ENCODE measurements around the gene FGF14. TPM values are rescaled to one million over a fixed set of nuclear protein-coding genes. Genes with fewer than 3 reads are reported as not detected.

The FGF14 gene
- polyA plus RNA-seq, 1 of the 3 experiments (the other 2 are of a cell fraction), result 0.20 TPM

GRCh38 chr13:102395174-102395573 lies 6.7 kb downstream of the FGF14 start (continued):
- no peak for TF ChIP-seq MAX (IDR thresholded peaks at IDR 0.05; ENCODE audit: low read depth)
- no peak for TF ChIP-seq SIN3A (IDR thresholded peaks at IDR 0.05; ENCODE audit: borderline replicate concordance, low read depth, low read length)
- TF ChIP-seq USF2 (IDR thresholded peaks at IDR 0.05; ENCODE audit: borderline replicate concordance, low read depth, low read length), result no peak
- TF ChIP-seq, protein P1, sequence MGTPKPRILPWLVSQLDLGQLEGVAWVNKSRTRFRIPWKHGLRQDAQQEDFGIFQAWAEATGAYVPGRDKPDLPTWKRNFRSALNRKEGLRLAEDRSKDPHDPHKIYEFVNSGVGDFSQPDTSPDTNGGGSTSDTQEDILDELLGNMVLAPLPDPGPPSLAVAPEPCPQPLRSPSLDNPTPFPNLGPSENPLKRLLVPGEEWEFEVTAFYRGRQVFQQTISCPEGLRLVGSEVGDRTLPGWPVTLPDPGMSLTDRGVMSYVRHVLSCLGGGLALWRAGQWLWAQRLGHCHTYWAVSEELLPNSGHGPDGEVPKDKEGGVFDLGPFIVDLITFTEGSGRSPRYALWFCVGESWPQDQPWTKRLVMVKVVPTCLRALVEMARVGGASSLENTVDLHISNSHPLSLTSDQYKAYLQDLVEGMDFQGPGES (IDR thresholded peaks at IDR 0.05; ENCODE audit: low read depth, low read length), result no peak
- no peak for TF ChIP-seq RCOR1 (IDR thresholded peaks at IDR 0.05; ENCODE audit: low read length)
- TF ChIP-seq TCF12 (IDR thresholded peaks at IDR 0.05), result no peak

DNA sequence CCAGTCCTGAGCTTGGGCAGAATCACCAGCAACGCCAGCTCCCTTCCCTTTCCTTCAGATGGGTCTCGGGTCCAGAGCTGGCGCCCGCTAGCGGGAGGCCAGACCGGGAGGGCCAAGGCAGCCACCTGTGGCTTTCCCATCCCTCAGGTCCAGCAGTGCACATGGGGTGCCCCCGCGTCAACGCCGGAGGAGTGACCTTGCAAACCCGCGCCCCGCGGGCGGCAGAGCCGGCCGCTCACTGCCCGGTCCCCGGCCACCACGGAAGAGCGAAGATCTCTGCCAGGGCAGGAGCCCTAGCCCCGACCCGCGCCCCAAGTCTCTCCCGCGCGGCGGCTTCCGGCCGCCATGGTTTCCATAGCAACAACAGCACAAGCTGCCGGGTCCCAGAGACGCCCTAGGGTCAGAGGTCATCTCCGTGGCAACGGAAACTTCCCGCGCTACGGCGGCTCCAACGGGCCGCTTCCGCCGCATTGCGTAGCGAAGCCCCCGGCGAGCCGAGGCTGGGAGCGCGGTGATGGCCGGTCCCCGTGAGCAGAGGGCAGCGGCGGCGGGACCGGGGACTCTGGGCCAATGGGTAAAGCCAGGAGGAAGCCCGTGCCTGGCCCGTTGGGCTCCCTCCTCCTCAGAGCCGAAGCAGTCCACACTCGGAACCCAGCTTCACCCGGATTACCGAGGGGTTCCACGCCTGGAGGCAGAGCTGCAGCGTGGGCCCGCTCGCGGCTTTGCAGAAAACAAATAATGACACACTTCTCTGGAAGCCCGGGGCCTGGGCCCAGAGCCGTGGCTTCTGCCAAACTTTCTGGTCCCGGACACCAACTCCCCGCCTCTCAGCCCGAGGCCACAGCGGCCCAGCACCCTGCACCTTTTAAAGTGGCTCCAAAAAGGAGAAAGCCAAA lies 7.4 kb downstream of the FGF14 start:
- Histone ChIP-seq H3K27ac (ENCODE audit: low read depth in 2 of 2, low read length in 1 of 2) (peak overlapping the region; percentile 25 to 96; a peak in 3 of 4 replicates), H3K36me3 (replicated peaks in 1 of 2; ENCODE audit: control insufficient read depth in 1 of 2, insufficient read depth in 2 of 2, low read length in 1 of 2) (peaks cover 0 to 8% of the 10 kb centered on the region in 2 experiments), H3K79me2 (ENCODE audit: insufficient read depth) (no peaks in the 10 kb centered on the region), H3K4me3 (ENCODE audit: low read depth in 2 of 2, low read length in 1 of 2) (peak overlapping the region; percentile 75 to 86), H3K9ac (peak overlapping the region; percentile 69), H3K9me2 (no peaks in the 10 kb centered on the region), H3F3A (replicated peaks; ENCODE audit: insufficient read depth) (no peaks in the 10 kb centered on the region), H3K4me1 (ENCODE audit: control insufficient read depth in 1 of 2, insufficient read depth in 2 of 2, low read depth in 1 of 2, low read length in 1 of 2) (peaks cover 0 to 41% of the 10 kb centered on the region in 2 experiments; a peak in 2 of 4 replicates), H2AFZ (ENCODE audit: low read depth) (peak overlapping the region; percentile 97), H3K27me3 (ENCODE audit: insufficient read depth) (no peaks in the 10 kb centered on the region), H3K9me3 (no peaks in the 10 kb centered on the region), H4K20me1 (ENCODE audit: insufficient read depth) (no peaks in the 10 kb centered on the region), H3K4me2 (peak overlapping the region; percentile 84)
- ChIA-PET POLR2A (interaction anchor here (0.6 to 3.2 kb wide), 18 partner anchors 18 to 249 kb away, joined by 3 to 27 read pairs (median 3); no protein-coding TSS in a partner anchor), CTCF (interaction anchor here (0.6 to 3.8 kb wide), 46 partner anchors 8 to 477 kb away, joined by 3 to 22 read pairs (median 3); no protein-coding TSS in a partner anchor)
- WGBS (ENCODE audit: low lambda C conversion rate), result 4% methylated on average over 15 of the region's 72 CpGs
- DNase-seq, result peak; percentile 95
- no peak for TF ChIP-seq ZBTB33 (IDR thresholded peaks at IDR 0.05; ENCODE audit: borderline replicate concordance, low read depth)
- TF ChIP-seq SMC3 (IDR thresholded peaks at IDR 0.05; ENCODE audit: low read depth, low read length), result peak; percentile 52
- no peak for TF ChIP-seq PBX3 (IDR thresholded peaks at IDR 0.05)
- no peak for TF ChIP-seq FOXJ3 (CRISPR knock-in tag; IDR thresholded peaks at IDR 0.05)
- no peak for TF ChIP-seq MEF2A (IDR thresholded peaks at IDR 0.05; ENCODE audit: borderline replicate concordance, low read depth)
- peak; percentile 66 for TF ChIP-seq POLR2AphosphoS5 (IDR thresholded peaks at IDR 0.05; ENCODE audit: low read depth, low read length)
- peak; percentile 11; the same call in 1 of the 2 replicates for TF ChIP-seq TAF1 (IDR thresholded peaks at IDR 0.05; ENCODE audit: borderline replicate concordance, low read depth, low read length)
- no peak for TF ChIP-seq EZH2phosphoT487 (IDR thresholded peaks at IDR 0.05; ENCODE audit: borderline replicate concordance, low read depth)
- no peak; the same call in 1 of the 2 replicates for TF ChIP-seq RCOR1 (IDR thresholded peaks at IDR 0.05; ENCODE audit: low read length)
- TF ChIP-seq ELF1 (IDR thresholded peaks at IDR 0.05), result peak; percentile 76
- no peak; the same call in 1 of the 2 replicates for TF ChIP-seq MXI1 (IDR thresholded peaks at IDR 0.05; ENCODE audit: low read depth, low read length)
- no peak for TF ChIP-seq NFIC (IDR thresholded peaks at IDR 0.05; ENCODE audit: borderline replicate concordance)
- TF ChIP-seq, protein P2, sequence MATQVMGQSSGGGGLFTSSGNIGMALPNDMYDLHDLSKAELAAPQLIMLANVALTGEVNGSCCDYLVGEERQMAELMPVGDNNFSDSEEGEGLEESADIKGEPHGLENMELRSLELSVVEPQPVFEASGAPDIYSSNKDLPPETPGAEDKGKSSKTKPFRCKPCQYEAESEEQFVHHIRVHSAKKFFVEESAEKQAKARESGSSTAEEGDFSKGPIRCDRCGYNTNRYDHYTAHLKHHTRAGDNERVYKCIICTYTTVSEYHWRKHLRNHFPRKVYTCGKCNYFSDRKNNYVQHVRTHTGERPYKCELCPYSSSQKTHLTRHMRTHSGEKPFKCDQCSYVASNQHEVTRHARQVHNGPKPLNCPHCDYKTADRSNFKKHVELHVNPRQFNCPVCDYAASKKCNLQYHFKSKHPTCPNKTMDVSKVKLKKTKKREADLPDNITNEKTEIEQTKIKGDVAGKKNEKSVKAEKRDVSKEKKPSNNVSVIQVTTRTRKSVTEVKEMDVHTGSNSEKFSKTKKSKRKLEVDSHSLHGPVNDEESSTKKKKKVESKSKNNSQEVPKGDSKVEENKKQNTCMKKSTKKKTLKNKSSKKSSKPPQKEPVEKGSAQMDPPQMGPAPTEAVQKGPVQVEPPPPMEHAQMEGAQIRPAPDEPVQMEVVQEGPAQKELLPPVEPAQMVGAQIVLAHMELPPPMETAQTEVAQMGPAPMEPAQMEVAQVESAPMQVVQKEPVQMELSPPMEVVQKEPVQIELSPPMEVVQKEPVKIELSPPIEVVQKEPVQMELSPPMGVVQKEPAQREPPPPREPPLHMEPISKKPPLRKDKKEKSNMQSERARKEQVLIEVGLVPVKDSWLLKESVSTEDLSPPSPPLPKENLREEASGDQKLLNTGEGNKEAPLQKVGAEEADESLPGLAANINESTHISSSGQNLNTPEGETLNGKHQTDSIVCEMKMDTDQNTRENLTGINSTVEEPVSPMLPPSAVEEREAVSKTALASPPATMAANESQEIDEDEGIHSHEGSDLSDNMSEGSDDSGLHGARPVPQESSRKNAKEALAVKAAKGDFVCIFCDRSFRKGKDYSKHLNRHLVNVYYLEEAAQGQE (IDR thresholded peaks at IDR 0.05; ENCODE audit: low read depth, low read length), result 0 out of 2 replicates have a peak, but pooled peaks have one; percentile 47
- no peak for TF ChIP-seq RFX5 (IDR thresholded peaks at IDR 0.05; ENCODE audit: low read length)
- TF ChIP-seq TCF12 (IDR thresholded peaks at IDR 0.05), result no peak
- peak; percentile 71 for TF ChIP-seq GABPA (IDR thresholded peaks at IDR 0.05; ENCODE audit: low read depth)

All from SK-N-SH (cell line).